Activated T-helper 17 cell treated with anti-CD3 and anti-CD28 coated beads, Interleukin-2, amount 50 U/mL, for 72 hours (primary cell): Measurements from ENCODE around the gene ZBP1. TPM values are rescaled to one million over a fixed set of nuclear protein-coding genes. Genes with fewer than 3 reads are reported as not detected.

Experiments
- ATAC-seq: fragments of 150-1000 bp; cut with Tn5 transposase; replicated peaks from 2 replicates; pipeline ENCODE4 v1.10.0; 2021; ENCODE audit warnings: mild to moderate bottlenecking, moderate library complexity
- H3K27ac Mint-ChIP-seq: one replicate; pipeline ENCODE4 v1.8.0; 2022; ENCODE audit warnings: mixed read lengths
- H3K27me3 Mint-ChIP-seq: one replicate; pipeline ENCODE4 v1.8.0; 2022; ENCODE audit warnings: mixed read lengths
- H3K36me3 Mint-ChIP-seq: one replicate; pipeline ENCODE4 v1.8.0; 2022; ENCODE audit warnings: low read depth, mild to moderate bottlenecking, mixed read lengths
- H3K4me1 Mint-ChIP-seq: one replicate; pipeline ENCODE4 v1.8.0; 2022; ENCODE audit warnings: mixed read lengths
- H3K4me3 Mint-ChIP-seq: one replicate; pipeline ENCODE4 v1.8.0; 2022; ENCODE audit warnings: mild to moderate bottlenecking, mixed read lengths
- H3K9me3 Mint-ChIP-seq: one replicate; pipeline ENCODE4 v1.8.0; 2022; ENCODE audit warnings: mixed read lengths
- total RNA-seq, 2 donors: library from RNA; stranded (reverse); gene quantifications; one replicate each; pipeline ENCODE4 v1.2.3, GENCODE V29; 2022

The ZBP1 gene
- total RNA-seq, 2 donors from 2014 or later: 1.0 to 1.7 TPM

- Mint-ChIP-seq H3K27ac (no peak overlapping the region), H3K36me3 (no peaks in the 10 kb centered on the region), H3K4me1 (no peaks in the 10 kb centered on the region), H3K27me3 (peaks cover 4% of the 10 kb centered on the region), H3K9me3 (no peaks in the 10 kb centered on the region), H3K4me3 (no peak overlapping the region)
- peak; percentile 45 for ATAC-seq
Measured at GRCh38 chr20:57594092-57594951, 25.9 kb downstream of the ZBP1 start.

- H3K9me3 Mint-ChIP-seq: no peaks in the 10 kb centered on the region
- no peak overlapping the region for H3K27ac Mint-ChIP-seq
- ATAC-seq: no peak
- H3K4me3 Mint-ChIP-seq: no peak overlapping the region
- no peaks in the 10 kb centered on the region for H3K4me1 Mint-ChIP-seq
- H3K27me3 Mint-ChIP-seq: peaks cover 4% of the 10 kb centered on the region
- H3K36me3 Mint-ChIP-seq: no peaks in the 10 kb centered on the region
Measured at GRCh38 chr20:57593134-57593886, 26.9 kb downstream of the ZBP1 start.

- Mint-ChIP-seq H3K4me1 (no peaks in the 10 kb centered on the region), H3K4me3 (no peak overlapping the region), H3K36me3 (no peaks in the 10 kb centered on the region), H3K9me3 (no peaks in the 10 kb centered on the region), H3K27me3 (no peaks in the 10 kb centered on the region), H3K27ac (no peak overlapping the region)
- ATAC-seq: no peak
Measured at GRCh38 chr20:57592263-57593092, 27.7 kb downstream of the ZBP1 start.

DNA sequence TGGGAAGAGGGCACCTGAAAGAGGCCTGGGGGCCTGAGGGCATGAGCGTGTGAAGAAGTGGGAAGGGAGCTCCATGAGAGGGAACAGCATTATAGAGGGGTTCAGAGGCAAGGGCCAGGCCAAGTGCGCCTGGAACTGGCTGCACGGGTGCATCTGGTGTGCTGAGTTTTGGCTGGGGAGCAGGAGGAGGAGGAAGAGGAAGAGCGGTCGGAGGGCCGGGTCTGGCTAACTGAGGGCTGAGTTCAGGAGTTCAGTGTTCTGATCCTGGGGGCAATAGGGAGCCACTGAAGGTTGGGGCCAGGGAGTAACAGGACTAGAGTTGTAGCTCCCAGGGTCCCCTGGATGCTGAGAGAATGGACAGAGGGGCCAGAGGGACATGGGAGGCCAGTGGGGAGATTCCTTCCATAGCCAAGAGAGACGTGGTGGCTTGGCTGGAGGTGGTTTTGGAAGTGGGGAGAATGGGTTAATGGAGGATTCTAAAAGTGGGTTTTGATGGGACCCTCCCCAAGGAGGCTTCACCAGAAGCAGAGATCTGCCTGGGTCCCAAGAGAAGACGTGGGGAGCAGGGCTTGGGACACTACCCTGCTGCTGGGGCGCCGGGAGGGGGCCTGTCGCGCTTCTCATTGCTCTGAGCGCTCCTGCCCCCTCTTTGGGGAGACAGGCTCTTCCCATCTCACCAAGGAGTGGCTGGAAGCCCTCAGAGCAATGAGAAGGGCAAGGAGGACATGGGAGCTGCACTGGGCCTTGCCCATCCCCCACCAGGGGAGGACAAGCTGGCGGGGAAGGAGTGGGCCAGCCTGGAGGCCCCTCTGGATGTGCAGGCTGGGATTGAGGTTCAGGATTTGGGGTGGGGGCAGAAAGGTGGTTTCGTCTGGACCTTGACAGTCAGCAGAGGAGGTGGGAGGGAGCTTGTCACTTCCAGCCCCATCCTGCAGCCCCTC lies 28.7 kb downstream of the ZBP1 start:
- no peaks in the 10 kb centered on the region for H3K9me3 Mint-ChIP-seq
- no peak overlapping the region for H3K27ac Mint-ChIP-seq
- no peak for ATAC-seq
- no peak overlapping the region for H3K4me3 Mint-ChIP-seq
- H3K36me3 Mint-ChIP-seq: no peaks in the 10 kb centered on the region
- H3K4me1 Mint-ChIP-seq: no peaks in the 10 kb centered on the region
- H3K27me3 Mint-ChIP-seq: peaks cover 4% of the 10 kb centered on the region

GRCh38 chr20:57590485-57591288 lies 29.5 kb downstream of the ZBP1 start:
- Mint-ChIP-seq H3K27me3 (peaks cover 6% of the 10 kb centered on the region), H3K27ac (no peak overlapping the region), H3K36me3 (no peaks in the 10 kb centered on the region), H3K9me3 (no peaks in the 10 kb centered on the region), H3K4me1 (no peaks in the 10 kb centered on the region), H3K4me3 (no peak overlapping the region)
- ATAC-seq: no peak

GRCh38 chr20:57589728-57590484 lies 30.3 kb downstream of the ZBP1 start:
- H3K27me3 Mint-ChIP-seq: peaks cover 11% of the 10 kb centered on the region
- H3K4me3 Mint-ChIP-seq: no peak overlapping the region
- H3K9me3 Mint-ChIP-seq: no peaks in the 10 kb centered on the region
- H3K4me1 Mint-ChIP-seq: no peaks in the 10 kb centered on the region
- no peaks in the 10 kb centered on the region for H3K36me3 Mint-ChIP-seq
- no peak for ATAC-seq
- no peak overlapping the region for H3K27ac Mint-ChIP-seq

GRCh38 chr20:57589123-57589727 lies 31.0 kb downstream of the ZBP1 start:
- H3K27ac Mint-ChIP-seq: no peak overlapping the region
- no peaks in the 10 kb centered on the region for H3K4me1 Mint-ChIP-seq
- peaks cover 17% of the 10 kb centered on the region for H3K27me3 Mint-ChIP-seq
- no peaks in the 10 kb centered on the region for H3K9me3 Mint-ChIP-seq
- no peaks in the 10 kb centered on the region for H3K36me3 Mint-ChIP-seq
- H3K4me3 Mint-ChIP-seq: no peak overlapping the region
- ATAC-seq: no peak

GRCh38 chr20:57588596-57588995 lies 31.6 kb downstream of the ZBP1 start:
- Mint-ChIP-seq H3K27me3 (peaks cover 22% of the 10 kb centered on the region), H3K9me3 (no peaks in the 10 kb centered on the region), H3K4me1 (no peaks in the 10 kb centered on the region), H3K4me3 (no peak overlapping the region), H3K27ac (no peak overlapping the region), H3K36me3 (no peaks in the 10 kb centered on the region)
- no peak for ATAC-seq

GRCh38 chr20:57587989-57588377 lies 32.2 kb downstream of the ZBP1 start:
- no peak for ATAC-seq
- no peaks in the 10 kb centered on the region for H3K9me3 Mint-ChIP-seq
- H3K36me3 Mint-ChIP-seq: no peaks in the 10 kb centered on the region
- no peak overlapping the region for H3K4me3 Mint-ChIP-seq
- peaks cover 27% of the 10 kb centered on the region for H3K27me3 Mint-ChIP-seq
- no peaks in the 10 kb centered on the region for H3K4me1 Mint-ChIP-seq
- H3K27ac Mint-ChIP-seq: no peak overlapping the region

GRCh38 chr20:57587278-57587988 lies 32.8 kb downstream of the ZBP1 start:
- H3K27me3 Mint-ChIP-seq: peaks cover 29% of the 10 kb centered on the region
- H3K9me3 Mint-ChIP-seq: no peaks in the 10 kb centered on the region
- H3K27ac Mint-ChIP-seq: no peak overlapping the region
- no peak for ATAC-seq
- H3K4me1 Mint-ChIP-seq: no peaks in the 10 kb centered on the region
- no peaks in the 10 kb centered on the region for H3K36me3 Mint-ChIP-seq
- H3K4me3 Mint-ChIP-seq: no peak overlapping the region

DNA sequence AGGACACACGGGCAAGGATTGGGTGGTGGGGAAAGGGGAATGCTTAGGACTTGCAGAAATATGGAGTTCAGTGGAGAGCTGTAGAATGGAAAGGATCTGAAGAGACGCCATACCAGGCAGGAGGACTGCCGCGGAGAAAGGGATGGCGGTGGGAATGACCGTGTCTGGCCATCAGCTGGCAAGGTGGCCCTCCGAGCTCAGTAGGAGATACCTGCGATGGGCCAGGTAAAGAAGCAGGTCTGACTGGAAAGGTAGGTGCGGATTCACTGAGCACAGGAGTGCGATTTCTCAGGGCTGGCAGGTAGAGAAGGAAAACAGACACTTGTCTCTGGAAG lies 33.3 kb downstream of the ZBP1 start:
- Mint-ChIP-seq H3K4me3 (no peak overlapping the region), H3K4me1 (no peaks in the 10 kb centered on the region), H3K9me3 (no peaks in the 10 kb centered on the region), H3K27ac (no peak overlapping the region), H3K27me3 (peaks cover 35% of the 10 kb centered on the region), H3K36me3 (no peaks in the 10 kb centered on the region)
- ATAC-seq: no peak

- H3K9me3 Mint-ChIP-seq: no peaks in the 10 kb centered on the region
- no peaks in the 10 kb centered on the region for H3K4me1 Mint-ChIP-seq
- no peak overlapping the region for H3K4me3 Mint-ChIP-seq
- ATAC-seq: no peak
- H3K36me3 Mint-ChIP-seq: no peaks in the 10 kb centered on the region
- H3K27me3 Mint-ChIP-seq: peaks cover 39% of the 10 kb centered on the region
- H3K27ac Mint-ChIP-seq: no peak overlapping the region
Measured at GRCh38 chr20:57586370-57586793, 33.8 kb downstream of the ZBP1 start.
